ENCODE results near the gene FANCF.

DNA sequence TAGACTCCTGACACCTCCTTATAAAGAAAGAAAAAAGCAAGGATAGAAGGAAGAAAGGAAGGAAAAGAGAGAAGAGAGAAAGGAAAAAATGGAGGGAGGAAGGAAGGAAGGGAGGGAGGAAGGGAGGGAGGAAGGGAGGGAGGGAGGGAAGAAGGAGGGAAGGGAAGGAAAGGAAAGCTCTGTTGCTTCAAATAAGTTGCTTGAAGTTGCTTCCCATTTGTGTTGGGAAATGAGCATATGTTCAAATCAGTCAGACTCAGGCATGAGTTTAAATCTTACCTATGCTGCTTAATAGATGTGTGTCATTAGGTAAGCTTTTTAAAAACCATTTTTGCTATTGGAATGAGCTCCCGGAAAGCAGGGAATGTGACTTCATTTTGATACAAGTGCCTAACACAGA, 34.2 kb upstream of the FANCF start:
- TF ChIP-seq CTCF (IDR thresholded peaks at IDR 0.05; ENCODE audit: insufficient read depth, low read length) (no peak), POLR2AphosphoS5 (IDR thresholded peaks at IDR 0.05; ENCODE audit: low read depth) (no peak), SPI1 (IDR thresholded peaks at IDR 0.05; ENCODE audit: borderline replicate concordance, low read depth) (no peak), GABPA (IDR thresholded peaks at IDR 0.05; ENCODE audit: low read depth) (no peak)
